WTC11 (cell line): ENCODE measurements around the gene GPATCH11. TPM values are rescaled to one million over a fixed set of nuclear protein-coding genes. Genes with fewer than 3 reads are reported as not detected.

Source experiments
- ATAC-seq: fragments of 200-7000 bp; cut with Tn5 transposase; 2 replicates; pipeline ENCODE4 v1.10.0; 2021; ENCODE audit warnings: mild to moderate bottlenecking, moderate library complexity
- CTCF ChIA-PET: fragments of 300-600 bp; sonication (Branson Sonifier 250); formaldehyde crosslinking; loops from one replicate; lab custom pipeline; 2021; ENCODE audit warnings: antibody characterized with exemption; lab: Charles Lee
- POLR2A ChIA-PET: fragments of 350-600 bp; sonication (Branson Sonifier 250); formaldehyde crosslinking; loops from one replicate; lab custom pipeline; 2021; ENCODE audit warnings: antibody characterized with exemption; lab: Charles Lee
- DNase-seq: peaks from one replicate; pipeline ENCODE4 v3.0.0; 2021; ENCODE audit warnings: low spot score
- H3K27ac Mint-ChIP-seq: 2 replicates; pipeline ENCODE4 v1.8.0; 2021; ENCODE audit warnings: mixed read lengths
- H3K27me3 Mint-ChIP-seq: 2 replicates; pipeline ENCODE4 v1.8.0; 2021; ENCODE audit warnings: low read depth, mild to moderate bottlenecking, moderate library complexity, mixed read lengths
- H3K36me3 Mint-ChIP-seq: 2 replicates; pipeline ENCODE4 v1.8.0; 2021; ENCODE audit warnings: mixed read lengths
- H3K4me1 Mint-ChIP-seq: 2 replicates; pipeline ENCODE4 v1.8.0; 2022; ENCODE audit warnings: mixed read lengths
- H3K4me3 Mint-ChIP-seq: 2 replicates; pipeline ENCODE4 v1.8.0; 2021; ENCODE audit warnings: mild to moderate bottlenecking, moderate library complexity, mixed read lengths
- H3K9me3 Mint-ChIP-seq: 2 replicates; pipeline ENCODE4 v1.8.0; 2021; ENCODE audit warnings: mixed read lengths
- CREM ChIP-seq: sonication (generic); formaldehyde crosslinking; IDR thresholded peaks from 2 replicates; pipeline ENCODE4 v1.8.1; 2022; ENCODE audit warnings: mild to moderate bottlenecking, missing genetic modification reagents, moderate library complexity
- E2F4 ChIP-seq: sonication (generic); formaldehyde crosslinking; IDR thresholded peaks from 2 replicates; pipeline ENCODE4 v1.8.1; 2022; ENCODE audit warnings: low read depth, mild to moderate bottlenecking, moderate library complexity, missing genetic modification reagents, borderline replicate concordance
- ELF4 ChIP-seq: sonication (generic); formaldehyde crosslinking; IDR thresholded peaks from 2 replicates; pipeline ENCODE4 v1.8.1; 2022; ENCODE audit warnings: low read depth, mild to moderate bottlenecking, moderate library complexity, missing genetic modification reagents
- ESRRA ChIP-seq: sonication (generic); formaldehyde crosslinking; IDR thresholded peaks from 2 replicates; pipeline ENCODE4 v1.8.1; 2022; ENCODE audit warnings: mild to moderate bottlenecking, missing genetic modification reagents, borderline replicate concordance
- FOXJ3 ChIP-seq: sonication (generic); formaldehyde crosslinking; IDR thresholded peaks from 2 replicates; pipeline ENCODE4 v1.9.0; 2021; ENCODE audit warnings: missing genetic modification reagents, mild to moderate bottlenecking, borderline replicate concordance
- FOXK1 ChIP-seq: sonication (generic); formaldehyde crosslinking; IDR thresholded peaks from 2 replicates; pipeline ENCODE4 v1.8.0; 2022; ENCODE audit warnings: mild to moderate bottlenecking, moderate library complexity, missing genetic modification reagents
- GRHL2 ChIP-seq: fragments of 250-450 bp; sonication (Bioruptor Pico); IDR thresholded peaks from 2 replicates; pipeline ENCODE4 v1.8.0; 2022; ENCODE audit warnings: mild to moderate bottlenecking, moderate library complexity; ENCODE audit not compliant: insufficient replicate concordance, severe bottlenecking
- JUN ChIP-seq: sonication (generic); formaldehyde crosslinking; IDR thresholded peaks from 2 replicates; pipeline ENCODE4 v1.8.0; 2023; ENCODE audit warnings: mild to moderate bottlenecking, missing genetic modification reagents
- MYBL2 ChIP-seq: sonication (generic); formaldehyde crosslinking; IDR thresholded peaks from 2 replicates; pipeline ENCODE4 v1.8.1; 2023; ENCODE audit warnings: mild to moderate bottlenecking, moderate library complexity, missing genetic modification reagents
- NR3C1 ChIP-seq: sonication (generic); formaldehyde crosslinking; conservative IDR thresholded peaks from 2 replicates; pipeline ENCODE4 v1.8.1; 2023; ENCODE audit warnings: low read depth, mild to moderate bottlenecking, missing genetic modification reagents
- OVOL2 ChIP-seq: fragments of 250-450 bp; sonication (Bioruptor Pico); IDR thresholded peaks from 2 replicates; pipeline ENCODE4 v1.9.0; 2021; ENCODE audit warnings: mild to moderate bottlenecking, borderline replicate concordance
- PREB ChIP-seq: sonication (generic); formaldehyde crosslinking; IDR thresholded peaks from 2 replicates; pipeline ENCODE4 v1.8.1; 2022; ENCODE audit warnings: mild to moderate bottlenecking, missing genetic modification reagents, moderate library complexity, borderline replicate concordance
- RORB ChIP-seq: fragments of 250-450 bp; sonication (Bioruptor Pico); IDR thresholded peaks from 2 replicates; pipeline ENCODE4 v1.9.0; 2021; ENCODE audit warnings: mild to moderate bottlenecking
- SOX15 ChIP-seq: fragments of 250-450 bp; sonication (Bioruptor Pico); IDR thresholded peaks from 2 replicates; pipeline ENCODE4 v1.9.0; 2021; ENCODE audit warnings: mild to moderate bottlenecking
- TCF7 ChIP-seq: sonication (generic); formaldehyde crosslinking; IDR thresholded peaks from 2 replicates; pipeline ENCODE4 v1.8.0; 2022; ENCODE audit warnings: mild to moderate bottlenecking, low read depth, missing genetic modification reagents, moderate library complexity
- TEAD1 ChIP-seq: sonication (generic); formaldehyde crosslinking; IDR thresholded peaks from 2 replicates; pipeline ENCODE4 v1.8.0; 2022; ENCODE audit warnings: mild to moderate bottlenecking, missing genetic modification reagents
- TP53 ChIP-seq: sonication (generic); formaldehyde crosslinking; IDR thresholded peaks from 2 replicates; pipeline ENCODE4 v1.8.1; 2023; ENCODE audit warnings: mild to moderate bottlenecking, missing genetic modification reagents
- USF1 ChIP-seq: sonication (generic); formaldehyde crosslinking; IDR thresholded peaks from 2 replicates; pipeline ENCODE4 v1.8.0; 2022; ENCODE audit warnings: mild to moderate bottlenecking, missing genetic modification reagents
- USF2 ChIP-seq: sonication (generic); formaldehyde crosslinking; IDR thresholded peaks from 2 replicates; pipeline ENCODE4 v1.8.1; 2023; ENCODE audit warnings: mild to moderate bottlenecking, missing genetic modification reagents, moderate library complexity
- ZMAT4 ChIP-seq: fragments of 250-450 bp; sonication (Bioruptor Pico); IDR thresholded peaks from 2 replicates; pipeline ENCODE4 v1.9.0; 2021; ENCODE audit warnings: mild to moderate bottlenecking
- ZNF121 ChIP-seq: sonication (generic); formaldehyde crosslinking; IDR thresholded peaks from 2 replicates; pipeline ENCODE4 v1.8.0; 2023; ENCODE audit warnings: missing genetic modification reagents
- ZNF138 ChIP-seq: sonication (generic); formaldehyde crosslinking; conservative IDR thresholded peaks from 2 replicates; pipeline ENCODE4 v1.8.1; 2022; ENCODE audit warnings: mild to moderate bottlenecking, moderate library complexity, missing genetic modification reagents
- ZNF396 ChIP-seq: fragments of 250-450 bp; sonication (Bioruptor Pico); IDR thresholded peaks from 2 replicates; pipeline ENCODE4 v1.8.0; 2021; ENCODE audit warnings: mild to moderate bottlenecking, moderate library complexity, borderline replicate concordance
- ZNF416 ChIP-seq: fragments of 250-450 bp; sonication (Bioruptor Pico); IDR thresholded peaks from 2 replicates; pipeline ENCODE4 v1.9.0; 2021; ENCODE audit warnings: mild to moderate bottlenecking, inconsistent platforms
- ZNF425 ChIP-seq: fragments of 250-450 bp; sonication (Bioruptor Pico); conservative IDR thresholded peaks from 2 replicates; pipeline ENCODE4 v1.9.0; 2021; ENCODE audit warnings: mild to moderate bottlenecking
- total RNA-seq: library from RNA; stranded (reverse); gene quantifications from 3 replicates; pipeline ENCODE4 v1.2.3, GENCODE V29; 2021

Gene GPATCH11
- total RNA-seq, 1 experiment from 2014 or later = 3.5 TPM

- TF ChIP-seq TCF7 (CRISPR knock-in tag) = no peak
- TF ChIP-seq PREB (CRISPR knock-in tag) = no peak
- no peak for TF ChIP-seq TEAD1 (CRISPR knock-in tag)
- no peak for TF ChIP-seq ZNF396 (CRISPR knock-in tag)
- TF ChIP-seq ELF4 (CRISPR knock-in tag) = no peak
- TF ChIP-seq OVOL2 (CRISPR knock-in tag) = no peak
- no peak for TF ChIP-seq MYBL2 (CRISPR knock-in tag)
Measured at GRCh38 chr2:37085731-37086147, 1.4 kb downstream of the GPATCH11 start (continued).

GRCh38 chr2:37090019-37090477 is 5.7 kb downstream of the GPATCH11 start:
- Mint-ChIP-seq H3K9me3 (no peaks in the 10 kb centered on the region), H3K4me3 (no peak overlapping the region), H3K27ac (no peak overlapping the region), H3K27me3 (no peaks in the 10 kb centered on the region), H3K4me1 (no peaks in the 10 kb centered on the region), H3K36me3 (no peaks in the 10 kb centered on the region)
- TF ChIP-seq TP53 (CRISPR knock-in tag) (no peak), ZMAT4 (CRISPR knock-in tag) (no peak), NR3C1 (CRISPR knock-in tag) (no peak), FOXJ3 (CRISPR knock-in tag) (no peak), E2F4 (no peak), ZNF121 (CRISPR knock-in tag) (no peak), ZNF425 (no peak), RORB (CRISPR knock-in tag) (no peak), SOX15 (CRISPR knock-in tag) (no peak), ZNF138 (no peak), GRHL2 (CRISPR knock-in tag) (no peak)
- CTCF ChIA-PET = no interaction called here
- DNase-seq (no peak), ATAC-seq (no peak)
- POLR2A ChIA-PET = no interaction called here

- no peak for TF ChIP-seq USF2 (CRISPR knock-in tag)
- TF ChIP-seq JUN (CRISPR knock-in tag) = no peak
- no peak for TF ChIP-seq ELF4 (CRISPR knock-in tag)
- TF ChIP-seq ZNF416 (CRISPR knock-in tag) = no peak
- no peak for TF ChIP-seq USF1 (CRISPR knock-in tag)
- TF ChIP-seq CREM (CRISPR knock-in tag) = no peak
- TF ChIP-seq FOXK1 (CRISPR knock-in tag) = no peak
- no peak for TF ChIP-seq ESRRA
- DNase-seq (no peak), ATAC-seq (no peak)
- H3K36me3 Mint-ChIP-seq = no peaks in the 10 kb centered on the region
- ChIA-PET CTCF (no interaction called here), POLR2A (no interaction called here)
- no peaks in the 10 kb centered on the region for H3K9me3 Mint-ChIP-seq
- H3K27ac Mint-ChIP-seq = 0 out of 2 replicates have a peak overlapping the region, but pooled peaks have one; percentile 25
- H3K4me3 Mint-ChIP-seq = no peak overlapping the region
- H3K27me3 Mint-ChIP-seq = no peaks in the 10 kb centered on the region
- H3K4me1 Mint-ChIP-seq = no peaks in the 10 kb centered on the region
Measured at GRCh38 chr2:37091873-37092272, 7.6 kb downstream of the GPATCH11 start.
